ENCODE data around the gene FRMD4A.
"Not testable (repeated sequence)": the region's sequence is repeated elsewhere in the genome, so short reads cannot be mapped to it uniquely, and the experiment has no call there.

The FRMD4A gene

DNA sequence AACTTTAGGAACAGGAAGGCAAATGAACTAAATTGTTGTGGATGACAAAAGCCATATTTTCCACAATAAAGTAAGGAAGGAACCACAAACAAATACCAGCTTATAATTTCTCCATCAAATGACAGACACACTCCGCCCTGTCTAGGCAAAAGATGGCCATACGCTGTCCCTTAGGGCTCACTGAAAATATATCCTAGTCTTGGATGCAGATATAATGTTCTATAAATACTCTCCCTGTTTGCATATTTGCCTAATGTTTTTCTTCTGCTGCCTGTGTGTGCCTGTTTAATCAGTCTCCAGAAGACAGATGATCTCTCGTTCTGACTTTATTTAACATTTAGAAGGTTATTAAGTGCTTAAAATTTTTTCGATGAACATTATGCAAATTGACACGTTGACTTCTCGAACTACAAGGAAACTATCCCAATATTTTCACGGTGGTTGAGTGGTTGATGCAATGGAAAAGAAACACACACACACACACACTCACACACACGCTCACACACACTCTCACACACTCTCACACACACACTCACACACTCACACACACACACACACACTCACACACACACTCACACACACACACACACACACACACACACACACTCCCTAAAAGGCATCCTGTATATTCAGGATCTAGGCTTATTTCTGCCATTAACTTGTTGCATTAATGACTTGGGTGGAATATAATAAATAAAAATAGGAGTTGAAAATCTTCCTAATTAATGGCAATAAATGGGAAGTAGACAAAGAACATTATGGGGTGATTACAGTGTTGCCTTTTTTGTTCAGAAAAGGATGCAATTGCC, 446.9 kb downstream of the FRMD4A start:
- DNase-seq (ENCODE audit: low read depth), result no peak

DNA sequence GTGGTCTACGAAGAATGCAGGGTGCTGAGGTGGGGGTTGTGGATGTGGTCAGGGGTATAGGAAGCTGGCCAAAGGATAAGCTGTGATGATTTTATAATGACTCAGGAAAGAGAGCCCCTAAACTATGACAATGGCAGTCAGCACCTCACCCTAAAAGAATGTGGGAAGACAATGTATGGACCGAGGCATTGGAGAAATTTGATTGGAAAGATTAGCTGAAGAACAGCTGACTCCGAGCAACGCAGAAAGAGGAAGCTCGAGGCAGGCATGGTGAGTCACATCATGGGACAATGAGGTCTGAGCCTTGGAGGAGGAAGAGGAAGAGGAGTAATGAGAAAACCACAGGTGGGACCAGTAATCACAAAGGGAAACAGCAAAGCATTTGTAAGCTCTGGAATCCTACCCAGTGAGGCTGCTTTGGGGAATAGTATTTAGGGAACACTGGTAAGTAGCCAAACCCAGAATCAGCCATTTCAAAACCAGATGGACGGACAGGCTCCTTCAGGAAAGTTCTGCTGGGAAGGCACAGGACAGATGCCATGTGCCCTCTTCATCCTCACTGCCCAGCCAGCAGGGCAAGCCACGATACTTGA, 448.5 kb downstream of the FRMD4A start:
- peak; percentile 73 for DNase-seq (ENCODE audit: low read depth)

GRCh38 chr10:13880760-13881159, 450.0 kb downstream of the FRMD4A start:
- DNase-seq (ENCODE audit: low read depth), result no peak

DNA sequence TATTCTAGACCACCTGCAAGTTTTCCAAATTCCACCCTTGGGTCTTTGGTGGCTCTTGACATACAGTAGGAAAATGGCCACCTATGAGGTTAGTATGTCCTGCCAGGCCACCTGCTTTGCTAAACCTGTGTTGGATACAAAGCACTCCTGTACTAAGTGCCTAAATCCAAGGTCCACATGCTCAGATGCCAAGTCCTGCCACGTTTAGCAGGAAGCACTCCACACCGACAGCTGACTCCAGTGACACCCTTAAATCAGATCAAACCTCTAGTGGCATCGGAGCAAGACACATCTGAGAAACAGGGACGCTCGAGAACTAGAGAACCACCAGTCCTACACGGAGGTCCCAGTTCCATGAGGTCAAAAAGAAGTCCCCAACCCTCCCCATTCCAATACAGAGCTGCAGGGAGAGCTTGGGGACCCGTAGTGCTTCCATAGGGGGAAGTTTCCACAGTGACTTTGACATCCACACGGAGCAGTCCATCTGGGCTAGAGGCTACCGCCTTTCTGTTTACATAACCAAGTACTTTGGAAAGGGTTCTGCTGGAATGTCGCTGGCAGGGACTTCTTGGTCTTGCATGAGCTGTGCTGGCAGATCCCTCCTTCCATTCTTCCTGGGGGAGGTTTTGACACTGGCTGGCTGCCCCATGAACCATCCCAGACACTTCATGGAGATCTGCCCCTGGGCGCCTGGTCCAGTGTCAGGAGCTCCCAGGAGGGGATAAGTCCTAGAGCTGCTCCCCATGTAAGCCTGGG, 453.4 kb downstream of the FRMD4A start:
- DNase-seq (ENCODE audit: low read depth), result no peak

- no peak for DNase-seq (ENCODE audit: low read depth)
Measured at GRCh38 chr10:13873196-13873595, 457.5 kb downstream of the FRMD4A start.

- DNase-seq (ENCODE audit: low read depth), result no peak
Measured at GRCh38 chr10:13872411-13872810, 458.3 kb downstream of the FRMD4A start.

DNA sequence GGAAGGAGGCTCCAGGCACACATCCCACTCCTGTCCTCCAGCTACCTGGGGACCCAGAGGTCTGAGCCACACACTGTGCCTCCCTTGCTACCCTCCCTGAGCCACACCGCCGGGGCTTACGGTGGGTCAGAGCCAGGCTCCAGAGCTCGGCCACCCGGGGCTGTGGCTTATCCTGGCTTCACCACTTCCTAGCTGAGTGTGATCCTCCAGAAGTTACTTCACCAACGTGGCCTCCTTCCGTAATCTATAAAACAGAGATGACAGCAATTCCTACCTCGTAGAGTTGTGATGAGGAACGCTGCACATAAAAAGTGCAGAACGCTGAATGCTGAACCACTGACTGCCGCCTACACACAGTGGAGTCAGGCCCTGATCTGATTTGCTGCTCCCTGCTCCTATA, 458.9 kb downstream of the FRMD4A start:
- no peak for DNase-seq (ENCODE audit: low read depth)

DNA sequence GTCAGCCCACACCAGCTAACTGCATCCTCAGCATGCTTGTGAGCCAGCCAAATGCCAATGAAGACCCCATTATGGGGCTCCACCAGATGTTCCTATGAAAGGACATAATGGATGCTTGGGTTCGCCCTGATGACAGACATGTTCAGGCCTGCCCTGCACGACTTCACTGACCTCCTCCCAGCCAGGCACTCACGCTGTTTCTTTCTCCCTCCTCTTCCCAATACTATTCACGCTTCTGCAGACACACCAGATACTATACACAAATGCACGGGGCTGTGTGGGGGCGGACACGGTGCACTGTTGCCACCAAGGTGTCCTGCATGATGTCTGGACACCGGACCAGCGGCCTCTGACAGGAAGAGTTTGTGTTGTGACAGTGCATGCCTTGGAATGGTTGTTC, 459.7 kb downstream of the FRMD4A start:
- DNase-seq (ENCODE audit: low read depth), result no peak

DNA sequence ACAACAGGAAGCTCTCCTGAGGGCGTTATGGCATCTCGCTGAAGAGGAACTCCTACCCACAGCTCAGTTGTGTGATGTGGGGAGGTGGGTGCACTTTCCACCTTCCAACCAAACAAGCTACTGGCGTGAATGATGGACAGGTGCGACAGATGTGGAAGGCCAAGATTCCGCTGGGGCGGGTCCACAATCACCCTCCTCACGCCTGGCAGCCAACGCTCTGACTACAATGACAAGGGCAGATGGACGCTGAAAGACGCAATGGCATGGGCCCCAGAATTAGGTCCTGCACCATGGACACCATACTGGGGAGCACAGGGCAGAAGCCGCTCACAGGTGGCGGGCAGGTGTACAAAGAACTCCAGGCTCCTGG, 461.4 kb downstream of the FRMD4A start:
- DNase-seq (ENCODE audit: low read depth), result no peak

DNA sequence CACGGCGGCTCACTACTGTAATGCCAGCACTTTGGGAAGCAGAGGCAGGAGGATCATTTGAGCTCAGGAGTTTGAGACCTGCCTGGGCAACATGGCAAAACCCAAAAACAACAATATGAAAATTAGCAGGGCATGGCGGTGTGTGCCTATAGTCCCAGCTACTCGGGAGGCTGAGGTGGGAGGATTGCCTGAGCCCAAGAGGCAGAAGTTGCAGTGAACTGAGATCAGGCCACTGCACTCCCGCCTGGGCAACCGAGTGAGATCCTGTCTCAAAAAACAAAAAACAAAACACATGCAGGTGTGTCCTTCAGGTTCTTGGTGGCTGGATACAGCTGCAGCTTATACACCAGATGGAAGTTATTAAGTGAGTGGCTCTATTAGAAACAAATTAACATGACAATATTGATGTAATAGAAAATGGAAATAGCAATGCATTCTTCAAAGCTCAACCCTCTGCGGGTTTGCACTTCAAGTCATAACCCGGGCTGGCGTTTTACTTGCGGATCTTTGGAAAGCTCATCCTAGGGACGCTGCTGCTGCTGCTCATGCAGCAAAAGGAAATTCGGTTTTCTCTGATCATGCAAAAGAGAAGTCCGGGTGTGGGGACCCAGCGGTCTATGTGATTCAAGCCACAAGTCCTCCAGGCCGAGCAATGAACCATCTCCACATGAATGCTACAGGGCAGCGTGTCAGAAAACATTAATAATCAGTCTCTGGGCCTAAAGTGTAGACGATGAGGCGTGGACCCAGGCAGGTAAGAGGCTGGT, 462.0 kb downstream of the FRMD4A start:
- DNase-seq (ENCODE audit: low read depth), result no peak

DNA sequence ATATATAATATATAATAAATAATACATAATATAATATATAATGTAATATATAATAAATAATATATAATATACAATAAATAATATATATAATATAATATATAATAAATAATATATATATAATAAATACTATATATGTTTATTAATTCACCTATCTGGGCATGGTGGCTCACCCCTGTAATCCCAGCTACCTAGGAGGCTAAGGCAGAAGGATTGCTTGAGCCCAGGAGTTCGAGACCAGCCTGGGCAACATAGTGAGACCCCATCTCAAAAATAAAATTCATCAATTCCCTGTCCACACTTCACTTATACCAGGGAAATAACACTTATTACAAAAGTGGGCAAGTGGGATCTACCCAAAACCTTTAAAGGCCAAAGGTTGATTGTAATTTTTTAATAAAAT, 462.9 kb downstream of the FRMD4A start:
- no peak for DNase-seq (ENCODE audit: low read depth)

GRCh38 chr10:13865758-13866491, 464.8 kb downstream of the FRMD4A start:
- DNase-seq (ENCODE audit: low read depth), result peak; percentile 18

GRCh38 chr10:13865220-13865619, 465.5 kb downstream of the FRMD4A start:
- not testable (repeated sequence) for DNase-seq (ENCODE audit: low read depth)

DNA sequence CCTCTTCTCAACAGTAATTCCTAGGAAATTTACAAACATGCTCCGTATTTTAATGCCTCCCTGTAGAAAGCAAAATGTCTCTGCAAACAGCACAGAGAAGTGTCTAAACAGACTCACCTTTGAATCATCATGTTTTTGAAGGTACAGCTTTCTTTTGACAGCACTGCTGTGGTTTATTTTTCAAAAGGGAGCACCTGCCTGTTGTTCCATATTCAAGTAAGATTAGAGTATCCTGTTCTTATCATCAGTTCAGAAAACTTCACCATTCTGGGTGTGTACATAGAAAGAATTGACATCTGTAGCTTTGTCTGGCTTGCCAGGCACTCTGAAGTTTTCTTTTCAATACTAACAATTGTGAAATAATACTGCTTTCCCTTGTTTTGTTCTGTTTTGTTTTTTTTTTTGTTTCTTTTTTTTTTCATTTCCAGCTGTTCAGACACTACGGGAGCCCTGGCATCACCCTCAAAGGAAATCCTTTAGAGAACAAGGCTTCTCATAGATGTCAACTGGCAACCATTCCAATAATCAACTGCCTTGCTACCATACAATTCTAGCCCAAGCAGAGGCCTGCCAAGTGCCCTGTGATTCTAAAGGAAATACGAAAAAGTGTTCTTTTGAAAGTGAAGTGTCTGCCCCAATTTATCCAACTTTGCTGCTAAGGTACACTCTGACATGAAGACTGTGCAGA, 468.0 kb downstream of the FRMD4A start:
- no peak for DNase-seq (ENCODE audit: low read depth)

GRCh38 chr10:13860886-13861285, 469.8 kb downstream of the FRMD4A start:
- no peak for DNase-seq (ENCODE audit: low read depth)

GRCh38 chr10:13859979-13860654, 470.6 kb downstream of the FRMD4A start:
- no peak for DNase-seq (ENCODE audit: low read depth)

GRCh38 chr10:13858709-13859108, 472.0 kb downstream of the FRMD4A start:
- DNase-seq (ENCODE audit: low read depth), result no peak

DNA sequence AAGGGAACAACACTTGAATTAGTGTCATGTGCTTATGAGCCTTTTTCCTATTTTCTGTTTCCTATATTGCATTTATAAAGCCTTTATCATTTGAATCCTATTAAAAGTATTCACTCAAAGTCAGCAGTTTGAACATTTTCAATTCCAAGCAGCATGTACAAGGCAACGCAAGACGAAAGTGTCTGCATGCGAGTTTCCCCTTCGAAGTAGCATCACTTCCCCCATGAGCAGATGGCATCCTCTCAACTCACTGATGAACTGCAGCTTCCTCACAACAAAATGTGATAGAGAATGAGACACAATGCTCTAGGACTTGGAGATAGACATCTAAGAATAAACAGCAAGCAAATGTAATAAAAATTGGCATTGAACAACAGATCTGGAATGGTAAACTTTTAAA, 473.3 kb downstream of the FRMD4A start:
- no peak for DNase-seq (ENCODE audit: low read depth)

DNA sequence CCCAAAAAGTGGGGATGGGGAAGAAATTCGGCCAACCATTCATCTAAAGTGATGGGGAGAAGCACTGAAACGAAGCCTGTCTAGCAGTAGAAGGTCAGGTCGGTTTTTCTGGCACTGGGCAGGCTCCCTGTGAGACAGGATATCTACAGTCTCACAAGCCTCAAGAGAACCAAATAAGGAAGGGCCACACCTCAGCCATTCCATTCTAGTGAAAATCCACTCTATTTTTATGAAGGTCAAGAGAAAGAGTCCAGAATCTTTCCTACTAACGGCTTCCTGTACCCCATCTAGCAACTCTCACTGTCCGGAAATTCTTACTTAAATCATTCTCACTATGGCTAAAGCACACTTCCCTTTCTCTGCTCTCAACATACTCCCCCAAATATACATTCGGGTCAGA, 476.9 kb downstream of the FRMD4A start:
- no peak for DNase-seq (ENCODE audit: low read depth)

GRCh38 chr10:13852872-13853271, 477.9 kb downstream of the FRMD4A start:
- no peak for DNase-seq (ENCODE audit: low read depth)

DNA sequence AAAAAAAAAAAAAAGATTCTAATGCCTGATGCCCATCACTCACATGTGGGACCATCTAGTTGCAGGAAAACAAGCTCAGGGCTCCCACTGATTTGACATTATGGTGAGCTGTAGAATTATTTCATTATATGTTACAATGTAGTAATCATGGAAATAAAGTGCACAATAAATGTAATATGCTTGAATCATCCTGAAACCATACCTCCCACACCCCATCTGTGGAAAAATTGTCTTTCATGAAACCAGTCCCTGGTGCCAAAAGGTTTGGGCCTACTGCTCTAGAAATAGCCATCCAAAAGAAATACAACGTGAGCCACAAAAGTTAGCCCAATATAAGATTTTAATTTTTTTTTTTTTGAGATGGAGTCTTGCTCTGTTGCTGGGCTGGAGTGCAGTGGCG, 478.8 kb downstream of the FRMD4A start:
- DNase-seq (ENCODE audit: low read depth), result no peak
